Measurements from ENCODE around the gene DYNLL2.
"Not testable (repeated sequence)": the region's sequence is repeated elsewhere in the genome, so short reads cannot be mapped to it uniquely, and the experiment has no call there.

The DYNLL2 gene

DNA sequence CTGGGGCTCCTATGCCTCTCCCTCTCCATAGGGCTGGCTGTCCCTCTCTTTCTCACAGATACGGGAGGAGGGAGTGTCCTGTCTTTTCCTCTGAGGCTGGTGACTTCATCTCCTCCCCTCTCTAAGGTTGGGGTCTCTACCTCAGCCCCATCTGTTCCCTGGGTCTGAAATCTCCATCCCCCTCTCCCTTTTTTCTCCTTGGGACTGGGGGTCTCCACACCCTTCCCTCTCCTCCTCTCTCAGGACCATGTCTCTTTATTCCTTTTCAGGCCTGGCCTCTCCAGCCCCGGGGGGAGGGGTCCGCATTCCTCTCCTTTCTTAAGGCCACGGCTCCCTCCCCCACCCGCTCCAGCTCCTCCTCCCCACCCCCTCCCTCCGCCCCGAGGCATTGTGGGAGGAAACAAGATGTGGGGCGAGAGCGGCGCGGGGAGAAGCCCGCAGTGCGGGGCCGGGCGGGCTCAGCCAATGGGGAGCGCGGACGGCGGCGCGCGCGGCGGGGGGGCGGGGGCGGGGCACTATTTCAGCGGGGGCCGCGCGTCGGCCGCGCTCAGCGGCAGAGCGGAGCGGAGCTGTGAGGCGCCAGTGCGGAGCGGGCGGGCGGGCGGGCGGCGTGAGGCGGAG lies at the start of gene DYNLL2:
TSS of gene DYNLL2 (plus strand) at position 550 of the 621 bp plus-strand sequence. CDS start 3,672 bp downstream, outside the sequence.
- peak; percentile 88 for DNase-seq

GRCh38 chr17:58039975-58040374 lies 43.2 kb upstream of the DYNLL2 start:
- no peak for DNase-seq

DNA sequence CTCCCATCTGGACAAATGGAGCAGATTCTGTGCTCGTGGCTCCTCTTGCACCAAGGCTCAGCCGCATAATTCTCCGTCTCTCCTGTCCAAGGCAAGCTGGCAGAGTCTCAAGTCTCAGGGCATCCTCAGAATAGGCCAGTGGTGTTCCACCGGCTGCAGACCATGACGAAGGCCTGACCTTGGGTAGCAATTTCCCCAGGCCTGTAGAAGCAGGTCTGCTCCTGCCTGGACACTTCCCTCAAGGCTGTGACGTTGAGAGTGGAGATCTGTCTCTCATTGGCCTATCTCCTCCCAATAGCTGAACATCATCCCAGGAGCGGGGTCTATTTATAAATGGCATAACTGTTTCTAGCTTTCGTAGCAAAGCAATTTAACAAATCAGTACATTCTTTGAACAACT lies 42.8 kb upstream of the DYNLL2 start:
- DNase-seq = no peak

- no peak for DNase-seq
Observed at GRCh38 chr17:58041161-58041560, 42.1 kb upstream of the DYNLL2 start.

- no peak for DNase-seq
Observed at GRCh38 chr17:58043221-58044181, 39.7 kb upstream of the DYNLL2 start.

DNA sequence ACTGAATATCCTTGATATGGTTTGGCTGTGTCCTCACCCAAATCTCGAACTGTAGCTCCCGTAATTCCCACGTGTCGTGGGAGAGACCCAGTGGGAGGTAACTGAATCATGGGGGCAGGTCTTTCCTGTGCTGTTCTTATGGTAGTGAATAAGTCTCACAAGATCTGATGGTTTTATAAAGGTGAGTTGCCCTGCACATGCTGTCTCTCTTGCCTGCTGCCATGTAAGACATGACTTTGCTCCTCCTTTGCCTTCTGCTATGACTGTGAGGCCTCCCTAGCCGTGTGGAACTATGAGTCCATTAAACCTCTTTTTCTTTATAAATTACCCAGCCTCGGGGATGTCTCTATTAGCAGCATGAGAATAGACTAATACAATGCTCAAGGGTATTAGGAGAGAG lies 39.0 kb upstream of the DYNLL2 start:
- DNase-seq = not testable (repeated sequence)

- DNase-seq = no peak
Observed at GRCh38 chr17:58046239-58047094, 36.8 kb upstream of the DYNLL2 start.

- no peak for DNase-seq
Observed at GRCh38 chr17:58047376-58048150, 35.7 kb upstream of the DYNLL2 start.

DNA sequence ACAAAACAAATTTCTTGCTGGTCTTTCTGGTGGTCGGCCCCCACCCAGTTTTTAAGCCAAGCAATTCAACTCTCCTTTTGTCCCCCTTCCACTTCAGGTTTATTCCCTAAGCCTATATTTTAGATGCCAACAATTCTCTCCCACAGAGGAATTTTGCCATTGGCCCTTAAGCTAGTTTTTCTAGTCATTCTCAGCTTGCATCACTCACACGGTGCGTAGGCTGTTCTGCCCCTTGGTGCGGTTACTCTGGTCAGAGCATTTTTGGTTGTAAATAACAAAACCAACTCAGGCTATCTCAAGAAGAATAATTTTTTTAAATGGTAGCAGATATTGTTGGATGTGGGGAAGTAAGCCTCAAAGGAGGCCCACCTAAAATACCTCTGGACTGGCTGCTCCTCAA lies 33.7 kb upstream of the DYNLL2 start:
- DNase-seq = no peak

DNA sequence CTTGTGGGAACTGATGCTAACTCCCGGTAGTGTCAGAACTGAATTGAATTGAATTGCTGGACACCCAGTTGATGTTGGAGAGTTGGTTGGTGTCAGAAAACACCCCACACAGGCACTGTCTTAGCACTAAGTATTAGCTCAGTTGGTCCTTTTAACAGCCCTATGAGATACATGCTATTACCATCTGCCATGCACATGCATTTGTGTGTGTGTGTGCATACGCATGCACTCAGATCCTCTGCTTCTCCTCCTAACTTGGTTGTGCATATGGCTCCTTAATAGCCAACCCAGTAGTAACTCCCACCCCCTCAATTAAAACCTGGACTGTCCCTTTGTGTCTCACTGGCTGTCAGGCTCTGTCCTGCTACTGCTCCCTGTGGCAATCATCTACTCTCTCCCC lies 32.3 kb upstream of the DYNLL2 start:
- DNase-seq = no peak

GRCh38 chr17:58051468-58051867 lies 31.8 kb upstream of the DYNLL2 start:
- no peak for DNase-seq

DNA sequence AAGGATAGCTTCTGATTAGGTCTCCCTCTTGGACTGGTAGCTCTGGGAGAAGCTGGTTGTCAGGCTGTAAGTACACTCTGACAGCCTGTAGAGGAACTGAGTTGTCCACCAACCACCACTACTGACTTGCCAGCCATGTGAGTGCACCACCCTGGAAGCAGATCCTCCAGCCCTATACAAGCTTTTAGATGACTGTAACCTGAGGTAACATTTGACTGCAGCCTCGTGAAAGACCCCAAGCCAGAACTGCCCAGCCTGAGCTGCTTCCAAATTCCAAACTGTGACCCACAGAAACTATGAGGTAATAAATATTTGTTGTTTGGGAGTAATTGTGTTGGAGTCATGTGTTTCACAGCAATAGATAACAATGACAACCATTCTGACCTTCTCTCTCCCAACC lies 30.8 kb upstream of the DYNLL2 start:
- DNase-seq = no peak

DNA sequence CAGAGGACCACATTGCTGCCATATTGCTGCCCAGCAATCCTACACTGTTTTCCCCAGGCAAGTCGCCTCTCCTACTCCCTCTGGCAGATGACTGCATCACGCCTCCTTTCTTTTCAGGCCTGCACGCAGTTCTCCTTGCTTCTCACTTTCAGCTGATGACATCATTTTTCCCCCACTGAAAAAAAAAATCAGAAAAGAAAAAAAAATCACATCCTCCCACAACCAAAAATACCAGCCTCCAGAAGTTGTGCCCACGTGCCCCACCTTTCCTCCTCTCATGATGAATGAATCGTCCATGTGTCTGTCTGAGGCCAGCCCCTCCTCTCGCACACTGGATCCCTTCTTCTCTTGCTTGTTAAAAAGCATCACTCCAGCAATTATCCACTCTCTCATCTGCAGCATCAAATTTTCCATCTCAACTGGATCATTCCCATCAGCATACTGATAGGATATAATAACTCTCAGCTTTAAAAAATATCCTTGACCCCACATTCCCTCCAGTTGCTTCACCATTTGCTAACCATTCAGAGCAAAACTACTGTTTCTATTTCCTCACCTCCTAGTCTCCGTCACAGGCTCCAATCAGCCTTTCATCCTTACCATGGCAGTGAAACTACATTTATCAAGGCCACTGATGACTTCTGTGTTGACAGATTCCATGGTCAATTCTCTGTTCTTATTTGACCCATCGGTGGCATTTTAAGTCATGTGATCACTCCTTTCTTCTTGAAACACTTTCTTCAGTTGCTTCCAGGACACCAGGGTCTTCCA lies 30.1 kb upstream of the DYNLL2 start:
- DNase-seq = no peak

- DNase-seq = no peak
Observed at GRCh38 chr17:58054641-58055040, 28.6 kb upstream of the DYNLL2 start.

DNA sequence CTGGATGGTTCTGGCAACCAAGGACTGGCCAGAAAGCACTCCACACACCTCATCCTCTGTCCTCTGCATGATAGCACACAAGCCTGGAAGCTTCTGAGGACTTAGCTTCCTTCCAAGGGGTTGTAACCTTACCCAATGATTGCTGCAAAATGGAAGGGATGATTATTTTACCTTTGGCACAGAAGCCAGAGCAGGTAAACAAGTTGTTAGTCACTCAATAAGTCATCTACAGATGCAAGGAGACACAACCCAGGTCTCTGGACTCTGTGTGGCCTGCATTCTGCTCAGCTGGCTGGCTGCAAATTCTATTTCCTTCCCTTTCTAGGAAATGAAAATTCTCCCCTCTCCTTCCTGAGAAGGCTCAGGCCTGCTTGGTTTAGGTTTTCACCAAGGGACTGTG lies 26.7 kb upstream of the DYNLL2 start:
- no peak for DNase-seq

DNA sequence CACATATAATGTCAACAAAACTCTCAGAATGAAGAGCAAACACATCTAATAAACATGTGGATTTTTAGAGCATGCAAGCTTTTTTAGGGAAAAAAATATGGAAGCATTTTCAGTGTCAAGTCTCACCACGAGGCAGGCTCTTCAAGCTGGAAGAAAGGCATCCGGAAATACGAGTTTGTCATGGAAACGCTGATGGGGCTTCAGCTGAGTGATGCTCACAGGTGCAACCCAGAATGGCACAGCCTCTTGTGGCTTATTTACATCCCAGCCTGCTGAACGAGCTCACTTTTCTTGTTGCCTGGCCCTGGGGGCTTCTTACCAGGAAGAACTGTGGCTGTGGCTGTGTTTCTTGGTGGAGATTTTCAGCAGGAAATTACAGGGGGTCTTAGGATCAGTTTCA lies 24.1 kb upstream of the DYNLL2 start:
- peak; percentile 7 for DNase-seq

- DNase-seq = no peak
Observed at GRCh38 chr17:58060596-58061191, 22.5 kb upstream of the DYNLL2 start.

DNA sequence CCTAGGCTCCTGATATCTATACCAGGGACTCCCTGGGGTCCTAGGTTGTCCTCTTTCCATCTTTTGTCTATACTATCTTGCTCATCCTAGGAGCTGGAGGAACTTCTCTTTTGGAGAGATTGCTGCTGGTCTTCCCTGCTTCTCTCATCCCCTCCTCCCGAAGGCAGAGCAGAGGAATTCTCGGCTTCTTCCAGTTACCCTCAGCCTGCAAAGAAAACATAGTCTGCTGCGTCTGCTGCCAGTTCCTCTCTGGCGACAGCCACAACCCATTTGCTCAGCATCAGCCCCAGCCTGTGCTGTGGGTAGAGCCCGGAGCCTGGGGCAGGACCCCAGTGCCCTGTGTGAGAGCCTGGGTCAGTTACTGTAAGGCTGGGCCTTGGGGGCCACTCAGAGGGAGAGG lies 21.5 kb upstream of the DYNLL2 start:
- DNase-seq = no peak

DNA sequence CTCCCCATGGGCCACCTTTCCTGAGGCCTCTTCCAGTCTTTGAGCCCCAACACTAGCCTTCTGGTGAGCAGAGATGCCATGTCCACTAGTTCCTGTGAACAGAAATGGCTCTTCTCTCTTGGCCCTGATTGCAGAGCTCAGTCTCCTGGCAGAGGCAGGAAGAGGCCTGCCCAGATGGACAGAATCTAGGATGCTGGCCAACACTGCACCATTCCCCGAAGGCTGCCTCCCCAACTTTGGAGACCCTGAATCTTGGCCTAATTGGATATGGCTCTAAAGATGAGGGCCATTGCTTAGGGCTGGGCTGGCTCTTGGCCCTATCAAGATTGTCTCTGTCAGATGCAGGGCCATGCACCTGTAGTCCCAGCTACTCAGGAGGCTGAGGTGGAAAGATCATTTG lies 18.0 kb upstream of the DYNLL2 start:
- DNase-seq = no peak

DNA sequence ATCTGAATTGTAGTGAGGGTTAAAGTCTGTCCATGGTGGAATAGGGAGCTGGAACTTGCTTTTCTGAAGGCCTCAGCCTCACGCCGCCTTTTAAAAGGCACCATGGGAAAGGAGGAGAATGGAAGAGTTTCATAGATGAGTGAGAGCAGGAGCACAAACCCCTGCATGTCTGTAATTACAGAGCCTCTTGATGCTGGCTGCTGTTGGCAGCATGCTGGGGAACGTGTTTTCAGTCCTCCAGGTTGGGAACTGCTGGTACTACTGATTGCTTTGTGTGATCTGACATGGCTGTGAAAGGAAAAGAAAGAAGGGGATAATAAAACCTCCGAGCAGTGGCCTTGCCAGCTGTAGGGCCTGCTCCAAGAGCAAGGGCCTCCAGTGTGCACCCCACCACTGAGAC lies 16.8 kb upstream of the DYNLL2 start:
- DNase-seq = no peak

DNA sequence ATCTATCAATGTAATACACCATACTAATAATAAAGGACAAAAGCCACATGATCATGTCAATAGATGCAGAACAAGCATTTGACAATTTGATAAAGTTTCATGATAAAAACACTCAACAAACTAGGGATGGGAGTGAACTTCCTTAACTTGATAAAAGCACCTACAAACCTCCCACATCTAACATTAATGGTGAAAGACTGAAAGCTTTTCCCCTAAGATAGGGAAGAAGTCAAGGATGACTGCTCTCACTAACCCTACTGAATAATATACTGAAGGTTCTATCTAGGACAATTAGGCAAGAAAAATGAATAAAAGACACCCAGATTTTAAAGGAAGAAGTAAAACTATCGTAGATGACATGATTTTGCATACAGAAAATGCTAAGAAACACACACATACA lies 10.4 kb upstream of the DYNLL2 start:
- no peak for DNase-seq
